Endodermal cell (in vitro differentiated cells): ENCODE measurements around the gene ADISSP. TPM values are rescaled to one million over a fixed set of nuclear protein-coding genes. Genes with fewer than 3 reads are reported as not detected.

Experiments
- DNase-seq: peaks from one replicate; pipeline ENCODE4 v3.0.0-alpha.2; 2017
- H3K27ac ChIP-seq: 2 replicates; pipeline ENCODE4 v1.5.1; 2013; ENCODE audit warnings: mild to moderate bottlenecking, low read depth, low read length, moderate library complexity
- H3K27me3 ChIP-seq: 2 replicates; pipeline ENCODE4 v1.6.1; 2013; ENCODE audit warnings: mild to moderate bottlenecking, low read length, moderate library complexity; ENCODE audit not compliant: insufficient read depth, control insufficient read depth, poor library complexity, severe bottlenecking
- H3K36me3 ChIP-seq: 2 replicates; pipeline ENCODE4 v1.7.0; 2013; ENCODE audit warnings: mild to moderate bottlenecking, low read length, moderate library complexity; ENCODE audit not compliant: control insufficient read depth, insufficient read depth
- H3K4me1 ChIP-seq: one replicate; pipeline ENCODE4 v1.7.0; 2013; ENCODE audit warnings: low read length; ENCODE audit not compliant: control insufficient read depth, insufficient read depth
- H3K4me3 ChIP-seq: 2 replicates; pipeline ENCODE4 v1.5.1; 2013; ENCODE audit warnings: mild to moderate bottlenecking, low read length, moderate library complexity
- H3K9ac ChIP-seq: 2 replicates; pipeline ENCODE4 v1.6.1; 2013; ENCODE audit warnings: mild to moderate bottlenecking, low read length, moderate library complexity; ENCODE audit not compliant: poor library complexity, severe bottlenecking; ENCODE audit errors: extremely low read depth
- H3K9me3 ChIP-seq: 2 replicates; pipeline ENCODE4 v1.6.1; 2013; ENCODE audit warnings: mild to moderate bottlenecking, low read length, moderate library complexity; ENCODE audit not compliant: control insufficient read depth
- H3K27ac Mint-ChIP-seq: 2 replicates; pipeline ENCODE4 v1.8.0; 2020; ENCODE audit warnings: mixed read lengths
- H3K27me3 Mint-ChIP-seq: 2 replicates; pipeline ENCODE4 v1.8.0; 2021; ENCODE audit warnings: mild to moderate bottlenecking, mixed read lengths; ENCODE audit not compliant: insufficient read depth
- H3K36me3 Mint-ChIP-seq: 2 replicates; pipeline ENCODE4 v1.8.0; 2020; ENCODE audit warnings: low read depth, mixed read lengths
- H3K4me1 Mint-ChIP-seq: 2 replicates; pipeline ENCODE4 v1.8.0; 2020; ENCODE audit warnings: mixed read lengths
- H3K4me3 Mint-ChIP-seq: 2 replicates; pipeline ENCODE4 v1.8.0; 2020; ENCODE audit warnings: mild to moderate bottlenecking, moderate library complexity, mixed read lengths
- H3K9me3 Mint-ChIP-seq: 2 replicates; pipeline ENCODE4 v1.8.0; 2020; ENCODE audit warnings: mild to moderate bottlenecking, mixed read lengths
- WGBS, 2 experiments: methylation state at CpG; one replicate each; pipeline versions ENCODE4 v1.1.5 to v1.1.7; 2013; ENCODE audit warnings: missing lambda C conversion rate in 2 of 2, mixed read lengths in 1 of 2; ENCODE audit not compliant: insufficient coverage in 1 of 2, insufficient read length in 1 of 2; 5-methylcytosine and 5-hydroxymethylcytosine counted together
- total RNA-seq, 2 donors: library from RNA; stranded (reverse); fragmentation: NEBNext Ultra II Directional in 1 of 2; extraction: Animal tissue kit (Norgen Biotek cat#: 25700) in 1 of 2; gene quantifications; 2 replicates in 1 of 2; 3 replicates in 1 of 2; pipeline ENCODE4 v1.2.1, GENCODE V29; 2021
- TF ChIP-seq, protein P1 (sequence below): fragments of 200-600 bp; sonication (generic); conservative IDR thresholded peaks from 2 replicates; pipeline ENCODE4 v1.5.0; 2021; ENCODE audit warnings: antibody characterized with exemption, mild to moderate bottlenecking

The ADISSP gene
- total RNA-seq, 2 donors from 2014 or later, result 38.8 to 43.3 TPM

DNA sequence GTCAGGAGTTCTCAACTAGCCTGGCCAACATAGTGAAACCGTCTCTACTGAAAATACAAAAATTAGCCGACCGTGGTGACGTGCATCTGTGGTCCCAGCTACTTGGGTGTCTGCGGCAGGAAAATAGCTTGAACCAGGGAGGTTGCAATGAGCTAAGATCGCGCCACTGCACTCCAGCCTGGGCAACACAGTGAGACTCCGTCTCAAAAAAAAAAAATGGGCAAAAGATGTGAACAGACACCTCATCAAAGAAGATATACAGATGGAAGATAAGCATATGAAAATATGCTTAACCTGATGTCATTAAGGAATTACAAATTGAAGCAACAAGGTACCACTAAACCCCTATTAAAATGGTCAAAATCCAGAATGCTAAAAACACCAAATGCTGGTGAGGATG is 44.3 kb downstream of the ADISSP start:
- TF ChIP-seq, protein P1, sequence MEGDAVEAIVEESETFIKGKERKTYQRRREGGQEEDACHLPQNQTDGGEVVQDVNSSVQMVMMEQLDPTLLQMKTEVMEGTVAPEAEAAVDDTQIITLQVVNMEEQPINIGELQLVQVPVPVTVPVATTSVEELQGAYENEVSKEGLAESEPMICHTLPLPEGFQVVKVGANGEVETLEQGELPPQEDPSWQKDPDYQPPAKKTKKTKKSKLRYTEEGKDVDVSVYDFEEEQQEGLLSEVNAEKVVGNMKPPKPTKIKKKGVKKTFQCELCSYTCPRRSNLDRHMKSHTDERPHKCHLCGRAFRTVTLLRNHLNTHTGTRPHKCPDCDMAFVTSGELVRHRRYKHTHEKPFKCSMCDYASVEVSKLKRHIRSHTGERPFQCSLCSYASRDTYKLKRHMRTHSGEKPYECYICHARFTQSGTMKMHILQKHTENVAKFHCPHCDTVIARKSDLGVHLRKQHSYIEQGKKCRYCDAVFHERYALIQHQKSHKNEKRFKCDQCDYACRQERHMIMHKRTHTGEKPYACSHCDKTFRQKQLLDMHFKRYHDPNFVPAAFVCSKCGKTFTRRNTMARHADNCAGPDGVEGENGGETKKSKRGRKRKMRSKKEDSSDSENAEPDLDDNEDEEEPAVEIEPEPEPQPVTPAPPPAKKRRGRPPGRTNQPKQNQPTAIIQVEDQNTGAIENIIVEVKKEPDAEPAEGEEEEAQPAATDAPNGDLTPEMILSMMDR, result no peak
- no peak overlapping the region for H3K4me3 Mint-ChIP-seq
- peaks cover 46% of the 10 kb centered on the region for H3K27me3 Mint-ChIP-seq
- WGBS, 2 experiments, result 95% methylated on average over 7 to 8 of the region's 8 CpGs
- Histone ChIP-seq H3K9ac (no peak overlapping the region), H3K27ac (no peak overlapping the region), H3K36me3 (no peaks in the 10 kb centered on the region), H3K27me3 (peaks cover 40% of the 10 kb centered on the region), H3K4me3 (no peak overlapping the region), H3K9me3 (no peaks in the 10 kb centered on the region), H3K4me1 (no peaks in the 10 kb centered on the region)
- no peaks in the 10 kb centered on the region for H3K9me3 Mint-ChIP-seq
- no peak for DNase-seq
- H3K27ac Mint-ChIP-seq, result no peak overlapping the region
- H3K4me1 Mint-ChIP-seq, result no peaks in the 10 kb centered on the region
- H3K36me3 Mint-ChIP-seq, result no peaks in the 10 kb centered on the region

GRCh38 chr20:3721912-3722311 is 45.6 kb downstream of the ADISSP start:
- 91% methylated on average over 2 of the region's 4 CpGs; no CpG with 5 or more reads in 1 of the 2 experiments for WGBS, 2 experiments
- no peaks in the 10 kb centered on the region for H3K9me3 ChIP-seq
- TF ChIP-seq, protein P1, result no peak
- no peaks in the 10 kb centered on the region for H3K9me3 Mint-ChIP-seq
- no peak overlapping the region for H3K27ac ChIP-seq
- no peaks in the 10 kb centered on the region for H3K4me1 ChIP-seq
- no peak overlapping the region for H3K4me3 ChIP-seq
- no peak overlapping the region for H3K27ac Mint-ChIP-seq
- no peaks in the 10 kb centered on the region for H3K4me1 Mint-ChIP-seq
- no peaks in the 10 kb centered on the region for H3K36me3 Mint-ChIP-seq
- peaks cover 33% of the 10 kb centered on the region for H3K27me3 Mint-ChIP-seq
- no peak overlapping the region for H3K4me3 Mint-ChIP-seq
- DNase-seq, result no peak
- no peak overlapping the region for H3K9ac ChIP-seq
- H3K27me3 ChIP-seq, result peaks cover 26% of the 10 kb centered on the region
- H3K36me3 ChIP-seq, result no peaks in the 10 kb centered on the region

GRCh38 chr20:3720626-3721025 is 46.9 kb downstream of the ADISSP start:
- no peaks in the 10 kb centered on the region for H3K4me1 Mint-ChIP-seq
- H3K36me3 ChIP-seq, result no peaks in the 10 kb centered on the region
- H3K27ac Mint-ChIP-seq, result no peak overlapping the region
- H3K9me3 Mint-ChIP-seq, result no peaks in the 10 kb centered on the region
- H3K27ac ChIP-seq, result no peak overlapping the region
- H3K4me3 Mint-ChIP-seq, result no peak overlapping the region
- no peak for DNase-seq
- H3K27me3 Mint-ChIP-seq, result peaks cover 27% of the 10 kb centered on the region
- 82 to 83% methylated on average over 5 to 6 of the region's 6 CpGs for WGBS, 2 experiments
- no peaks in the 10 kb centered on the region for H3K4me1 ChIP-seq
- H3K9ac ChIP-seq, result no peak overlapping the region
- no peaks in the 10 kb centered on the region for H3K9me3 ChIP-seq
- H3K4me3 ChIP-seq, result no peak overlapping the region
- TF ChIP-seq, protein P1, result no peak
- H3K36me3 Mint-ChIP-seq, result no peaks in the 10 kb centered on the region
- H3K27me3 ChIP-seq, result peaks cover 23% of the 10 kb centered on the region
